Left renal pelvis (tissue), 4 donors: ENCODE results near the gene KRTAP10-4. TPM values are rescaled to one million over a fixed set of nuclear protein-coding genes. Genes with fewer than 3 reads are reported as not detected.
"Not testable (repeated sequence)": the region's sequence is repeated elsewhere in the genome, so short reads cannot be mapped to it uniquely, and the experiment has no call there.

ENCODE experiments used
- DNase-seq, 4 donors: peaks; one replicate each; pipeline ENCODE4 v3.0.0-alpha.2; 2013; ENCODE audit warnings: low read depth in 4 of 4, low spot score in 3 of 4
- polyA plus RNA-seq, 4 donors: library from polyadenylated mRNA; unstranded; fragments of 120-200 nt; gene quantifications; one replicate each; pipeline ENCODE4 v1.2.1, GENCODE V29; 2013; ENCODE audit not compliant: insufficient read length in 4 of 4

KRTAP10-4 gene
- not detected for polyA plus RNA-seq

GRCh38 chr21:44573630-44574456, at the start of gene KRTAP10-4:
Gene KRTAP10-4 (plus strand): TSS chr21:44573729. CDS start chr21:44573759, 30 bp downstream.
- DNase-seq, result not testable (repeated sequence)

- DNase-seq, result no peak
Observed at GRCh38 chr21:44524414-44525371, 48.8 kb upstream of the KRTAP10-4 start.

- no peak for DNase-seq
Observed at GRCh38 chr21:44525391-44526095, 48.0 kb upstream of the KRTAP10-4 start.

- DNase-seq, result no peak
Observed at GRCh38 chr21:44526096-44526997, 47.2 kb upstream of the KRTAP10-4 start.

- no peak for DNase-seq
Observed at GRCh38 chr21:44527156-44527982, 46.2 kb upstream of the KRTAP10-4 start.

GRCh38 chr21:44527983-44528633, 45.4 kb upstream of the KRTAP10-4 start:
- DNase-seq, result no peak

- no peak for DNase-seq
Observed at GRCh38 chr21:44528634-44528995, 44.9 kb upstream of the KRTAP10-4 start.

GRCh38 chr21:44529011-44529421, 44.5 kb upstream of the KRTAP10-4 start:
- no peak for DNase-seq

- no peak for DNase-seq
Observed at GRCh38 chr21:44529503-44530125, 43.9 kb upstream of the KRTAP10-4 start.

GRCh38 chr21:44530221-44530902, 43.2 kb upstream of the KRTAP10-4 start:
- no peak for DNase-seq

- no peak for DNase-seq
Observed at GRCh38 chr21:44530903-44531605, 42.5 kb upstream of the KRTAP10-4 start.

- no peak for DNase-seq
Observed at GRCh38 chr21:44531606-44532564, 41.6 kb upstream of the KRTAP10-4 start.

GRCh38 chr21:44532712-44533111, 40.8 kb upstream of the KRTAP10-4 start:
- no peak for DNase-seq

- DNase-seq, result no peak
Observed at GRCh38 chr21:44533121-44533890, 40.2 kb upstream of the KRTAP10-4 start.
